Testis (tissue), 2 donors: ENCODE data around the gene XXYLT1.

Experiments used
- POLR2A ChIP-seq: fragments of 450-650 bp; IDR thresholded peaks from one replicate; pipeline ENCODE4 v1.6.1; 2017; ENCODE audit warnings: antibody characterized with exemption, mild to moderate bottlenecking, moderate library complexity
- TF ChIP-seq, protein P1 (sequence below), 3 experiments: fragments of 450-650 bp in 2 of 3; fragments of 200-600 bp in 1 of 3; sonication (generic) in 1 of 3; IDR thresholded peaks; one replicate each; pipeline ENCODE4 v1.5.1; 2016 to 2019; ENCODE audit warnings: antibody characterized with exemption in 3 of 3, mild to moderate bottlenecking in 2 of 3, moderate library complexity in 1 of 3

GRCh38 chr3:195263925-195264600 lies 6.9 kb downstream of the XXYLT1 start:
- TF ChIP-seq, protein P1, sequence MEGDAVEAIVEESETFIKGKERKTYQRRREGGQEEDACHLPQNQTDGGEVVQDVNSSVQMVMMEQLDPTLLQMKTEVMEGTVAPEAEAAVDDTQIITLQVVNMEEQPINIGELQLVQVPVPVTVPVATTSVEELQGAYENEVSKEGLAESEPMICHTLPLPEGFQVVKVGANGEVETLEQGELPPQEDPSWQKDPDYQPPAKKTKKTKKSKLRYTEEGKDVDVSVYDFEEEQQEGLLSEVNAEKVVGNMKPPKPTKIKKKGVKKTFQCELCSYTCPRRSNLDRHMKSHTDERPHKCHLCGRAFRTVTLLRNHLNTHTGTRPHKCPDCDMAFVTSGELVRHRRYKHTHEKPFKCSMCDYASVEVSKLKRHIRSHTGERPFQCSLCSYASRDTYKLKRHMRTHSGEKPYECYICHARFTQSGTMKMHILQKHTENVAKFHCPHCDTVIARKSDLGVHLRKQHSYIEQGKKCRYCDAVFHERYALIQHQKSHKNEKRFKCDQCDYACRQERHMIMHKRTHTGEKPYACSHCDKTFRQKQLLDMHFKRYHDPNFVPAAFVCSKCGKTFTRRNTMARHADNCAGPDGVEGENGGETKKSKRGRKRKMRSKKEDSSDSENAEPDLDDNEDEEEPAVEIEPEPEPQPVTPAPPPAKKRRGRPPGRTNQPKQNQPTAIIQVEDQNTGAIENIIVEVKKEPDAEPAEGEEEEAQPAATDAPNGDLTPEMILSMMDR (IDR thresholded peaks at IDR 0.05): no peak
- no peak for TF ChIP-seq POLR2A
